Trophoblast cell (in vitro differentiated cells and primary cell): ENCODE results near the gene TNP1.

Source experiments
- DNase-seq, 2 donors: peaks; one replicate each; pipeline ENCODE4 v3.0.0-alpha.2; 2016
- H2AFZ ChIP-seq: 2 replicates; pipeline ENCODE4 v1.6.1; 2013; ENCODE audit warnings: low read length, moderate library complexity, mild to moderate bottlenecking; ENCODE audit not compliant: insufficient read depth, poor library complexity
- H2AK5ac ChIP-seq: 2 replicates; pipeline ENCODE4 v1.6.1; 2013; ENCODE audit warnings: mild to moderate bottlenecking, low read length
- H2BK120ac ChIP-seq: 2 replicates; pipeline ENCODE4 v1.6.1; 2013; ENCODE audit warnings: low read length, mild to moderate bottlenecking, moderate library complexity; ENCODE audit not compliant: insufficient read depth, poor library complexity
- H2BK12ac ChIP-seq: 2 replicates; pipeline ENCODE4 v1.6.1; 2013; ENCODE audit warnings: mild to moderate bottlenecking, low read length, moderate library complexity
- H2BK5ac ChIP-seq: 2 replicates; pipeline ENCODE4 v1.6.1; 2013; ENCODE audit warnings: low read length, low read depth, moderate library complexity, mild to moderate bottlenecking; ENCODE audit not compliant: poor library complexity
- H3K14ac ChIP-seq: 2 replicates; pipeline ENCODE4 v1.6.1; 2013; ENCODE audit warnings: mild to moderate bottlenecking, low read length
- H3K18ac ChIP-seq: 2 replicates; pipeline ENCODE4 v1.6.1; 2013; ENCODE audit warnings: mild to moderate bottlenecking, low read length
- H3K23ac ChIP-seq: 2 replicates; pipeline ENCODE4 v1.6.1; 2013; ENCODE audit warnings: low read length
- H3K27ac ChIP-seq: 2 replicates; pipeline ENCODE4 v1.5.1; 2013; ENCODE audit warnings: low read depth, mild to moderate bottlenecking, inconsistent platforms, low read length, moderate library complexity
- H3K27me3 ChIP-seq: 2 replicates; pipeline ENCODE4 v1.6.1; 2013; ENCODE audit warnings: inconsistent platforms, mild to moderate bottlenecking, low read length, moderate library complexity; ENCODE audit not compliant: insufficient read depth
- H3K36me3 ChIP-seq, 2 experiments: 1 replicate in 1 of 2; 2 replicates in 1 of 2; pipeline ENCODE4 v1.6.1; 2013; ENCODE audit warnings: low read length in 2 of 2, mild to moderate bottlenecking in 2 of 2, moderate library complexity in 1 of 2; ENCODE audit not compliant: insufficient read depth in 2 of 2, control insufficient read depth in 1 of 2
- H3K4ac ChIP-seq: 2 replicates; pipeline ENCODE4 v1.6.1; 2013; ENCODE audit warnings: low read depth, mild to moderate bottlenecking, low read length, moderate library complexity
- H3K4me1 ChIP-seq, 2 experiments: 1 replicate in 1 of 2; 2 replicates in 1 of 2; pipeline ENCODE4 v1.6.1; 2013; ENCODE audit warnings: low read length in 2 of 2, mild to moderate bottlenecking in 2 of 2, moderate library complexity in 1 of 2; ENCODE audit not compliant: insufficient read depth in 2 of 2, control insufficient read depth in 1 of 2
- H3K4me2 ChIP-seq: 2 replicates; pipeline ENCODE4 v1.6.1; 2013; ENCODE audit warnings: inconsistent platforms, mild to moderate bottlenecking, low read length, moderate library complexity
- H3K4me3 ChIP-seq: 2 replicates; pipeline ENCODE4 v1.5.1; 2013; ENCODE audit warnings: mild to moderate bottlenecking, low read depth, low read length, inconsistent platforms
- H3K79me1 ChIP-seq: one replicate; pipeline ENCODE4 v1.6.1; 2013; ENCODE audit warnings: low read length
- H3K79me2 ChIP-seq: 2 replicates; pipeline ENCODE4 v1.6.1; 2013; ENCODE audit warnings: low read length, mild to moderate bottlenecking; ENCODE audit not compliant: control insufficient read depth, insufficient read depth, poor library complexity
- H3K9ac ChIP-seq: 2 replicates; pipeline ENCODE4 v1.6.1; 2013; ENCODE audit warnings: mild to moderate bottlenecking, low read length
- H3K9me3 ChIP-seq: 2 replicates; pipeline ENCODE4 v1.6.1; 2013; ENCODE audit warnings: low read depth, mild to moderate bottlenecking, control low read depth, inconsistent platforms, low read length; ENCODE audit not compliant: insufficient read depth
- H4K12ac ChIP-seq: 2 replicates; pipeline ENCODE4 v1.6.1; 2013; ENCODE audit warnings: low read depth, mild to moderate bottlenecking, low read length, moderate library complexity
- H4K8ac ChIP-seq: 2 replicates; pipeline ENCODE4 v1.6.1; 2013; ENCODE audit warnings: low read depth, mild to moderate bottlenecking, low read length, moderate library complexity
- H4K91ac ChIP-seq: one replicate; pipeline ENCODE4 v1.6.1; 2013; ENCODE audit warnings: low read depth, mild to moderate bottlenecking, low read length, moderate library complexity
- WGBS: extraction: QIAGEN DNeasy Blood & Tissue Kit; methylation state at CpG from one replicate; pipeline ENCODE4 v1.1.7; 2013; ENCODE audit warnings: missing lambda C conversion rate; ENCODE audit not compliant: insufficient read length, insufficient coverage; ENCODE audit errors: extremely low coverage; 5-methylcytosine and 5-hydroxymethylcytosine counted together

Gene TNP1

DNA sequence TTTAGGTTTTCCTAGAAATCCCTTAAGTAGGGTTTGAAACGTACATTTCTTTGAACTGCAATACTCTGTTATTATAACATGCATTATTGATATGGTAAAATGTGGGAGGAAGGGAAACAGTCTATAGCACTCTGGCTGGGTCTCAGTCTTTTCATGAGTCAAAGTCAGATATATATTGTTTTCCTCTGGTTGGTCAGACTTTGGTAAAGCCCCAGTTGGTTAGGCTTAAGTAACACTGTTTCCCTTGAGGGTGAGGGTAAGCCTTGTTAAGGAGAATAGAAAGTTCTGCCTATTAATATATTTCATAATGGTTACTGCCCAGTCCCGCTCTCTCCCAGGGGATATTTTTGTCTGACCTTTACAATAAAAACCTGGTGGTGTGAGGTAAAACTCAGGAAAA is 44.7 kb upstream of the TNP1 start:
- Histone ChIP-seq H3K79me2 (no peaks in the 10 kb centered on the region), H4K91ac (no peak overlapping the region), H2BK5ac (no peak overlapping the region), H2BK12ac (no peak overlapping the region), H3K79me1 (no peaks in the 10 kb centered on the region), H3K36me3 (no peaks in the 10 kb centered on the region), H3K27ac (no peak overlapping the region), H3K23ac (no peak overlapping the region), H3K27me3 (no peaks in the 10 kb centered on the region), H3K9ac (no peak overlapping the region), H4K12ac (no peak overlapping the region), H3K4me3 (no peak overlapping the region), H3K18ac (no peak overlapping the region), H3K9me3 (peaks cover 5% of the 10 kb centered on the region), H3K4ac (no peak overlapping the region), H3K14ac (no peak overlapping the region), H2AK5ac (no peak overlapping the region), H2AFZ (no peak overlapping the region), H4K8ac (no peak overlapping the region), H2BK120ac (no peak overlapping the region), H3K4me2 (no peak overlapping the region), H3K4me1 (no peaks in the 10 kb centered on the region)
- no peak for DNase-seq
- no CpG with 5 or more reads among the region's 2 CpGs for WGBS

DNA sequence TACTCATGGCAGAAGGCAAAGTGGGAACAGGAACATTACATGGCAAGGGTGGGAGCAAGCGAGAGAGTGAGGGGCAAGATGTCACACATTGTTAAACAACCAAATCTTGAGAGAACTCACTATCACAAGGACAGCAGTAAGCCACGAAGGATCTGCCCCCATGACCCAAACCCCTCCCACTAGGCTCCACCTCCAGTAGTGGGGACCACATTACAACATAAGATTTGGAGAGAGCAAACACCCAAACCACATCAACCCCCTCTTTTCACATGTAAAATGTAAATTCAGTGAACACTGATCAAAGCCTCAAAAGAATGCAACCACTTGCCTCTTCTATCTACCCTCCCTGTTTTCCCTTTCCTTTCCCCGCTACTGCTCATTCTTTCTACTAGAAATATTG is 43.6 kb upstream of the TNP1 start:
- H2BK12ac ChIP-seq = no peak overlapping the region
- no peak overlapping the region for H3K23ac ChIP-seq
- no peaks in the 10 kb centered on the region for H3K79me2 ChIP-seq
- H3K9ac ChIP-seq = no peak overlapping the region
- H2AK5ac ChIP-seq = no peak overlapping the region
- no peak overlapping the region for H2BK5ac ChIP-seq
- no CpG with 5 or more reads among the region's 3 CpGs for WGBS
- peaks cover 5% of the 10 kb centered on the region for H3K9me3 ChIP-seq
- H4K8ac ChIP-seq = no peak overlapping the region
- no peaks in the 10 kb centered on the region for H3K4me1 ChIP-seq
- no peak overlapping the region for H3K4me2 ChIP-seq
- H4K12ac ChIP-seq = no peak overlapping the region
- no peak overlapping the region for H2BK120ac ChIP-seq
- no peak overlapping the region for H3K4me3 ChIP-seq
- no peak overlapping the region for H2AFZ ChIP-seq
- H3K27me3 ChIP-seq = no peaks in the 10 kb centered on the region
- H3K14ac ChIP-seq = no peak overlapping the region
- DNase-seq = no peak
- H3K27ac ChIP-seq = no peak overlapping the region
- no peak overlapping the region for H3K18ac ChIP-seq
- H3K79me1 ChIP-seq = no peaks in the 10 kb centered on the region
- no peak overlapping the region for H4K91ac ChIP-seq
- H3K4ac ChIP-seq = no peak overlapping the region
- no peaks in the 10 kb centered on the region for H3K36me3 ChIP-seq

DNA sequence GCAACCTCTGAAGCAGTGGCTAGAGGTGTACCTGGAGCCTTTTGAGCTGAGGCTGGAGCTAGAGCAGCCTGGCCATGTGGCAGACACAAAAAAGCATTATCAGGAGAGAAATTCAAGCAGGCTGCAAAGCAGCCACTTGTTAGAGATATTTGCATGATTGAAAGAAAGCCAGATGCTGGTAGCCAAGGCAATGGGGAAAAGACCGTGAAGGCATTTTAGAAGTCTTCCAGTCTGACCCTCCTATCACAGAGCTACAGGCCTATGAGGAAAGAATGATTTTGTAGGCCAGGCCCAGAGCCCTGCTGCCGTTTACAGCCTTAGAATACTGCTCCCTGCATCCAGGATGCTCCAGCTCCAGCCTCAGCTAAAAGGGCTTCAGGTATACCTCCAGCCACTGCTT is 41.4 kb upstream of the TNP1 start:
- H3K36me3 ChIP-seq = no peaks in the 10 kb centered on the region
- no peak overlapping the region for H3K4ac ChIP-seq
- H3K23ac ChIP-seq = no peak overlapping the region
- no peak overlapping the region for H3K4me3 ChIP-seq
- H3K27ac ChIP-seq = no peak overlapping the region
- no peak overlapping the region for H4K12ac ChIP-seq
- H4K91ac ChIP-seq = no peak overlapping the region
- no peak overlapping the region for H3K9ac ChIP-seq
- H3K14ac ChIP-seq = no peak overlapping the region
- H2BK120ac ChIP-seq = no peak overlapping the region
- peaks cover 5% of the 10 kb centered on the region for H3K9me3 ChIP-seq
- no peak overlapping the region for H3K4me2 ChIP-seq
- no peak for DNase-seq
- no peak overlapping the region for H2BK12ac ChIP-seq
- no peak overlapping the region for H3K18ac ChIP-seq
- no peak overlapping the region for H2AFZ ChIP-seq
- H3K79me1 ChIP-seq = no peaks in the 10 kb centered on the region
- H3K79me2 ChIP-seq = no peaks in the 10 kb centered on the region
- H2BK5ac ChIP-seq = no peak overlapping the region
- WGBS = no CpG with 5 or more reads among the region's 2 CpGs
- no peak overlapping the region for H2AK5ac ChIP-seq
- no peaks in the 10 kb centered on the region for H3K27me3 ChIP-seq
- no peak overlapping the region for H4K8ac ChIP-seq
- H3K4me1 ChIP-seq = no peaks in the 10 kb centered on the region

DNA sequence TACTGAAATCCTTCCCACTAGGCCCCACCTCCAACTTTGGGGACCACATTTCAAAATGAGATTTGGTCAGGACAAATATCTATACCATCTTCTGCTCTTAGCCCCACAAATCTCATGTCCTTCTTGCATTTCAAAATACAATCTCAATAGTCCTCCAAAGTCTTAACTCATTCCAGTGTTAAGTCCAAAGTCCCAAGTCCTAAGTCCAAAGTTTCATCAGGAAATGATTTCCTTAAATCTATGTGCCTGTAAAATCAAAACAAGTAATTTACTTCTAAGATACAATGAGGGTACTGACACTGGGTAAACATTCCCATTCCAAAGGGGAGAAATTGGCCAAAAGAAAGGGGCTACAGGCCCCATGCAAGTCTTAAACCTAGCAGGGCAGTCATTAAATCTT is 40.5 kb upstream of the TNP1 start:
- H4K91ac ChIP-seq = no peak overlapping the region
- H4K12ac ChIP-seq = no peak overlapping the region
- no peak overlapping the region for H3K27ac ChIP-seq
- H3K9ac ChIP-seq = no peak overlapping the region
- H3K14ac ChIP-seq = no peak overlapping the region
- no peak overlapping the region for H3K4me2 ChIP-seq
- no peaks in the 10 kb centered on the region for H3K36me3 ChIP-seq
- no peak for DNase-seq
- no peak overlapping the region for H3K4me3 ChIP-seq
- peaks cover 5% of the 10 kb centered on the region for H3K9me3 ChIP-seq
- H3K79me1 ChIP-seq = no peaks in the 10 kb centered on the region
- no peak overlapping the region for H2AFZ ChIP-seq
- H3K18ac ChIP-seq = no peak overlapping the region
- no peak overlapping the region for H2AK5ac ChIP-seq
- H3K79me2 ChIP-seq = no peaks in the 10 kb centered on the region
- H4K8ac ChIP-seq = no peak overlapping the region
- no peaks in the 10 kb centered on the region for H3K27me3 ChIP-seq
- H2BK5ac ChIP-seq = no peak overlapping the region
- H3K23ac ChIP-seq = no peak overlapping the region
- H3K4ac ChIP-seq = no peak overlapping the region
- no peak overlapping the region for H2BK120ac ChIP-seq
- H2BK12ac ChIP-seq = no peak overlapping the region
- peaks cover 0 to 1% of the 10 kb centered on the region in 2 experiments for H3K4me1 ChIP-seq
